Measurements from ENCODE around the gene IL23A. TPM values are rescaled to one million over a fixed set of nuclear protein-coding genes. Genes with fewer than 3 reads are reported as not detected.
A peak's percentile ranks its signal among the peaks of the same experiment; 100 is the strongest.

IL23A gene
- 0.23 TPM in 1 of 2 replicates, not detected in the other for total RNA-seq
- long read RNA-seq = 0 reads

- no peaks in the 10 kb centered on the region for H3K9me3 Mint-ChIP-seq
- H3K27ac Mint-ChIP-seq (ENCODE audit: unreplicated experiment) = peak within 1 kb of the TSS; percentile 81
- H3K36me3 Mint-ChIP-seq (ENCODE audit: low read depth) = peaks cover 3% of the 10 kb centered on the region
- H3K4me3 Mint-ChIP-seq = no peak within 1 kb of the TSS
- peaks cover 16% of the 10 kb centered on the region for H3K4me1 Mint-ChIP-seq
- no peak for DNase-seq (ENCODE audit: low read depth, low spot score)
- no peaks in the 10 kb centered on the region for H3K27me3 Mint-ChIP-seq (ENCODE audit: low read depth)
- no peak for TF ChIP-seq CTCF (conservative IDR thresholded peaks at IDR 0.05)
Observed at GRCh38 chr12:56338308-56339157, at the start of gene IL23A. TSS of gene IL23A (plus strand) at chr12:56338884. CDS start at chr12:56339045, 161 bp downstream.

- no peaks in the 10 kb centered on the region for H3K9me3 Mint-ChIP-seq
- DNase-seq (ENCODE audit: low read depth, low spot score) = no peak
- H3K27me3 Mint-ChIP-seq (ENCODE audit: low read depth) = no peaks in the 10 kb centered on the region
- TF ChIP-seq CTCF (conservative IDR thresholded peaks at IDR 0.05) = no peak
- H3K36me3 Mint-ChIP-seq (ENCODE audit: low read depth) = no peaks in the 10 kb centered on the region
- no peak overlapping the region for H3K4me3 Mint-ChIP-seq
- peaks cover 20% of the 10 kb centered on the region for H3K4me1 Mint-ChIP-seq
- no peak overlapping the region for H3K27ac Mint-ChIP-seq (ENCODE audit: unreplicated experiment)
Observed at GRCh38 chr12:56293795-56294194, 44.9 kb upstream of the IL23A start.

- peak overlapping the region; percentile 23 for H3K4me3 Mint-ChIP-seq
- no peaks in the 10 kb centered on the region for H3K9me3 Mint-ChIP-seq
- peaks cover 39% of the 10 kb centered on the region for H3K4me1 Mint-ChIP-seq
- no peaks in the 10 kb centered on the region for H3K27me3 Mint-ChIP-seq (ENCODE audit: low read depth)
- TF ChIP-seq CTCF (conservative IDR thresholded peaks at IDR 0.05) = no peak
- H3K27ac Mint-ChIP-seq (ENCODE audit: unreplicated experiment) = no peak overlapping the region
- H3K36me3 Mint-ChIP-seq (ENCODE audit: low read depth) = no peaks in the 10 kb centered on the region
- DNase-seq (ENCODE audit: low read depth, low spot score) = no peak
Observed at GRCh38 chr12:56296295-56296694, 42.4 kb upstream of the IL23A start.

GRCh38 chr12:56297400-56297799 lies 41.3 kb upstream of the IL23A start:
- TF ChIP-seq CTCF (conservative IDR thresholded peaks at IDR 0.05) = no peak
- peak overlapping the region; percentile 97 for H3K4me3 Mint-ChIP-seq
- no peaks in the 10 kb centered on the region for H3K9me3 Mint-ChIP-seq
- H3K36me3 Mint-ChIP-seq (ENCODE audit: low read depth) = no peaks in the 10 kb centered on the region
- no peak overlapping the region for H3K27ac Mint-ChIP-seq (ENCODE audit: unreplicated experiment)
- DNase-seq (ENCODE audit: low read depth, low spot score) = no peak
- no peaks in the 10 kb centered on the region for H3K27me3 Mint-ChIP-seq (ENCODE audit: low read depth)
- peaks cover 42% of the 10 kb centered on the region for H3K4me1 Mint-ChIP-seq

- Mint-ChIP-seq H3K4me1 (peaks cover 38% of the 10 kb centered on the region), H3K36me3 (ENCODE audit: low read depth) (no peaks in the 10 kb centered on the region), H3K27ac (ENCODE audit: unreplicated experiment) (no peak overlapping the region), H3K9me3 (no peaks in the 10 kb centered on the region), H3K4me3 (peak overlapping the region; percentile 97), H3K27me3 (ENCODE audit: low read depth) (no peaks in the 10 kb centered on the region)
- no peak for TF ChIP-seq CTCF (conservative IDR thresholded peaks at IDR 0.05)
- no peak for DNase-seq (ENCODE audit: low read depth, low spot score)
Observed at GRCh38 chr12:56298828-56299227, 39.9 kb upstream of the IL23A start.
